Measurements from ENCODE around the gene BICRA.

- TF ChIP-seq FOXP2 (optimal IDR thresholded peaks at IDR 0.05; ENCODE audit: control extremely low read depth, extremely low read length, insufficient read depth) = no peak
- no peak for TF ChIP-seq EZH2 (IDR thresholded peaks at IDR 0.05)
- no peak for TF ChIP-seq POLR2AphosphoS5 (IDR thresholded peaks at IDR 0.05; ENCODE audit: borderline replicate concordance, low read depth, low read length)
Measured at GRCh38 chr19:47661611-47662010, 52.7 kb downstream of the BICRA start.

Measured in SK-N-MC (cell line).